PC-3 (cell line): ENCODE results near the gene CKAP4.

Experiments used
- EZH2 ChIP-seq: fragments of 300-600 bp; sonication (generic); IDR thresholded peaks from one replicate; pipeline ENCODE4 v1.6.1; 2017; ENCODE audit warnings: antibody characterized with exemption, mild to moderate bottlenecking, low read length; ENCODE audit not compliant: unreplicated experiment
- TF ChIP-seq, protein P1 (sequence below): fragments of 300-600 bp; sonication (generic); conservative IDR thresholded peaks from 2 replicates; pipeline ENCODE4 v1.5.1; 2017; ENCODE audit warnings: antibody characterized with exemption, low read depth, mild to moderate bottlenecking, low read length

DNA sequence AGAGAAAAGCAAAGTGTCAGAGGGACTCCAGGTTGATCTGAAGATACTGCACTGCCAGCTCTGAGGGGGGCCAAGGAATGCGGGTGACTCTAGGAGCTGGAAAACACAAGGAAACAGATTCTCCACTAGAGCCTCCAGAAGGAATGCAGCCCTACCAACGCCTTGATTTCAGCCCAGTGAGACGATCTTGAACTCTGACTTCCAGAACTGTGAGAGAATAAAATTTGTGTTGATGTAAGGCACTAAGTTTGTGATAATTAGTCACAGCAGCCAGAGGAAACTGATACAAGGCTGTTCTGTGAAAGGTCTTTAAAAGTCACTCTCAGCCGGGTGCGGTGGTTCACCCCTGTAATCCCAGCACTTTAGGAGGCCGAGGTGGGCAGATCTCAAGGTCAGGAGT, 34.2 kb downstream of the CKAP4 start:
- TF ChIP-seq, protein P1, sequence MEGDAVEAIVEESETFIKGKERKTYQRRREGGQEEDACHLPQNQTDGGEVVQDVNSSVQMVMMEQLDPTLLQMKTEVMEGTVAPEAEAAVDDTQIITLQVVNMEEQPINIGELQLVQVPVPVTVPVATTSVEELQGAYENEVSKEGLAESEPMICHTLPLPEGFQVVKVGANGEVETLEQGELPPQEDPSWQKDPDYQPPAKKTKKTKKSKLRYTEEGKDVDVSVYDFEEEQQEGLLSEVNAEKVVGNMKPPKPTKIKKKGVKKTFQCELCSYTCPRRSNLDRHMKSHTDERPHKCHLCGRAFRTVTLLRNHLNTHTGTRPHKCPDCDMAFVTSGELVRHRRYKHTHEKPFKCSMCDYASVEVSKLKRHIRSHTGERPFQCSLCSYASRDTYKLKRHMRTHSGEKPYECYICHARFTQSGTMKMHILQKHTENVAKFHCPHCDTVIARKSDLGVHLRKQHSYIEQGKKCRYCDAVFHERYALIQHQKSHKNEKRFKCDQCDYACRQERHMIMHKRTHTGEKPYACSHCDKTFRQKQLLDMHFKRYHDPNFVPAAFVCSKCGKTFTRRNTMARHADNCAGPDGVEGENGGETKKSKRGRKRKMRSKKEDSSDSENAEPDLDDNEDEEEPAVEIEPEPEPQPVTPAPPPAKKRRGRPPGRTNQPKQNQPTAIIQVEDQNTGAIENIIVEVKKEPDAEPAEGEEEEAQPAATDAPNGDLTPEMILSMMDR = no peak
- TF ChIP-seq EZH2 = no peak
